ENCODE measurements around the gene PPP2R5B. TPM values are rescaled to one million over a fixed set of nuclear protein-coding genes. Genes with fewer than 3 reads are reported as not detected.

The PPP2R5B gene
- polyA plus RNA-seq, 1 experiment, result 18.5 TPM

GRCh38 chr11:64896448-64897022, 28.0 kb upstream of the PPP2R5B start:
- TF ChIP-seq CTCF (IDR thresholded peaks at IDR 0.05; ENCODE audit: insufficient read depth, low read depth, low read length), result no peak
- CTCF ChIA-PET, result interaction anchor here (1.1 to 29.7 kb wide), 4 partner anchors 8 to 40 kb away, joined by 4 to 797 read pairs (median 8); partner anchors contain the start of gene CDC42BPG
- Histone ChIP-seq H3K27me3 (ENCODE audit: control insufficient read depth, insufficient read depth, low read length) (no peaks in the 10 kb centered on the region), H3K4me3 (ENCODE audit: low read depth, low read length) (no peak overlapping the region), H3K36me3 (ENCODE audit: control insufficient read depth, insufficient read depth, low read length) (peaks cover 21% of the 10 kb centered on the region)
- POLR2A ChIA-PET, result no interaction called here
- no peak for DNase-seq (ENCODE audit: low read depth)

- DNase-seq (ENCODE audit: low read depth), result no peak
- Histone ChIP-seq H3K27me3 (ENCODE audit: control insufficient read depth, insufficient read depth, low read length) (no peaks in the 10 kb centered on the region), H3K36me3 (ENCODE audit: control insufficient read depth, insufficient read depth, low read length) (peaks cover 27% of the 10 kb centered on the region), H3K4me3 (ENCODE audit: low read depth, low read length) (no peak overlapping the region)
- POLR2A ChIA-PET, result no interaction called here
- CTCF ChIA-PET, result interaction anchor here (1.3 to 29.7 kb wide), 5 partner anchors 7 to 213 kb away, joined by 3 to 797 read pairs (median 4); partner anchors contain the start of gene CDC42BPG
- TF ChIP-seq CTCF (IDR thresholded peaks at IDR 0.05; ENCODE audit: insufficient read depth, low read depth, low read length), result no peak
Observed at GRCh38 chr11:64897381-64898075, 27.0 kb upstream of the PPP2R5B start.

GRCh38 chr11:64898076-64898445, 26.4 kb upstream of the PPP2R5B start:
- no peak for DNase-seq (ENCODE audit: low read depth)
- Histone ChIP-seq H3K36me3 (ENCODE audit: control insufficient read depth, insufficient read depth, low read length) (peaks cover 28% of the 10 kb centered on the region), H3K27me3 (ENCODE audit: control insufficient read depth, insufficient read depth, low read length) (no peaks in the 10 kb centered on the region), H3K4me3 (ENCODE audit: low read depth, low read length) (no peak overlapping the region)
- POLR2A ChIA-PET, result no interaction called here
- CTCF ChIA-PET, result interaction anchor here (1.3 to 29.7 kb wide), 4 partner anchors 8 to 212 kb away, joined by 3 to 797 read pairs (median 6); partner anchors contain the start of gene CDC42BPG
- no peak for TF ChIP-seq CTCF (IDR thresholded peaks at IDR 0.05; ENCODE audit: insufficient read depth, low read depth, low read length)

GRCh38 chr11:64898541-64898940, 25.9 kb upstream of the PPP2R5B start:
- CTCF ChIA-PET, result interaction anchor here (0.7 to 29.7 kb wide), 6 partner anchors 8 to 212 kb away, joined by 3 to 797 read pairs (median 3); partner anchors contain the start of gene CDC42BPG
- POLR2A ChIA-PET, result no interaction called here
- no peak for TF ChIP-seq CTCF (IDR thresholded peaks at IDR 0.05; ENCODE audit: insufficient read depth, low read depth, low read length)
- peaks cover 32% of the 10 kb centered on the region for H3K36me3 ChIP-seq (ENCODE audit: control insufficient read depth, insufficient read depth, low read length)
- DNase-seq (ENCODE audit: low read depth), result no peak
- no peaks in the 10 kb centered on the region for H3K27me3 ChIP-seq (ENCODE audit: control insufficient read depth, insufficient read depth, low read length)
- H3K4me3 ChIP-seq (ENCODE audit: low read depth, low read length), result no peak overlapping the region

GRCh38 chr11:64900263-64900678, 24.2 kb upstream of the PPP2R5B start:
- peaks cover 29% of the 10 kb centered on the region for H3K36me3 ChIP-seq (ENCODE audit: control insufficient read depth, insufficient read depth, low read length)
- ChIA-PET CTCF (interaction anchor here (1.0 to 29.7 kb wide), 2 partner anchors 10 to 44 kb away, joined by 4 to 797 read pairs; partner anchors contain the start of gene CDC42BPG), POLR2A (no interaction called here)
- H3K27me3 ChIP-seq (ENCODE audit: control insufficient read depth, insufficient read depth, low read length), result no peaks in the 10 kb centered on the region
- TF ChIP-seq CTCF (IDR thresholded peaks at IDR 0.05; ENCODE audit: insufficient read depth, low read depth, low read length), result no peak
- no peak overlapping the region for H3K4me3 ChIP-seq (ENCODE audit: low read depth, low read length)
- no peak for DNase-seq (ENCODE audit: low read depth)
